Measurements from ENCODE around the gene MRTFB.
A peak's percentile ranks its signal among the peaks of the same experiment; 100 is the strongest.

The MRTFB gene

GRCh38 chr16:14111713-14112538, 40.8 kb downstream of the MRTFB start:
- TF ChIP-seq CTCF (conservative IDR thresholded peaks at IDR 0.05; ENCODE audit: low read length) = no peak
- no peak overlapping the region for H3K4me3 ChIP-seq (ENCODE audit: low read length)
- peak; percentile 11 for DNase-seq (ENCODE audit: low read depth)

- no peak for DNase-seq (ENCODE audit: low read depth)
- no peak overlapping the region for H3K4me3 ChIP-seq (ENCODE audit: low read length)
- no peak for TF ChIP-seq CTCF (conservative IDR thresholded peaks at IDR 0.05; ENCODE audit: low read length)
Measured at GRCh38 chr16:14112539-14112856, 41.4 kb downstream of the MRTFB start.

GRCh38 chr16:14113344-14113743, 42.2 kb downstream of the MRTFB start:
- no peak for DNase-seq (ENCODE audit: low read depth)
- H3K4me3 ChIP-seq (ENCODE audit: low read length) = no peak overlapping the region
- TF ChIP-seq CTCF (conservative IDR thresholded peaks at IDR 0.05; ENCODE audit: low read length) = no peak

GRCh38 chr16:14117051-14117450, 45.9 kb downstream of the MRTFB start:
- H3K4me3 ChIP-seq (ENCODE audit: low read length) = no peak overlapping the region
- DNase-seq (ENCODE audit: low read depth) = no peak
- no peak for TF ChIP-seq CTCF (conservative IDR thresholded peaks at IDR 0.05; ENCODE audit: low read length)

GRCh38 chr16:14119799-14120198, 48.7 kb downstream of the MRTFB start:
- no peak overlapping the region for H3K4me3 ChIP-seq (ENCODE audit: low read length)
- no peak for TF ChIP-seq CTCF (conservative IDR thresholded peaks at IDR 0.05; ENCODE audit: low read length)
- no peak for DNase-seq (ENCODE audit: low read depth)

GRCh38 chr16:14120335-14120734, 49.2 kb downstream of the MRTFB start:
- DNase-seq (ENCODE audit: low read depth) = no peak
- no peak for TF ChIP-seq CTCF (conservative IDR thresholded peaks at IDR 0.05; ENCODE audit: low read length)

GRCh38 chr16:14121142-14121541, 50.0 kb downstream of the MRTFB start:
- no peak overlapping the region for H3K4me3 ChIP-seq (ENCODE audit: low read length)
- no peak for DNase-seq (ENCODE audit: low read depth)
- TF ChIP-seq CTCF (conservative IDR thresholded peaks at IDR 0.05; ENCODE audit: low read length) = no peak

More at GRCh38 chr16:14120335-14120734, 49.2 kb downstream of the MRTFB start:
- H3K4me3 ChIP-seq (ENCODE audit: low read length) = no peak overlapping the region
